ENCODE data around the gene AAMP.
"Not testable (repeated sequence)": the region's sequence is repeated elsewhere in the genome, so short reads cannot be mapped to it uniquely, and the experiment has no call there.

Gene AAMP

GRCh38 chr2:218269900-218270720 is at the start of gene AAMP, which contains the start of gene PNKD:
Gene AAMP (minus strand): TSS chr2:218270137. CDS start chr2:218270086, 51 bp downstream.
Gene PNKD (plus strand): TSS chr2:218270519. CDS start chr2:218270536, 17 bp downstream.
- peak; percentile 99 for DNase-seq (ENCODE audit: low read depth in 2 of 2)

- no peak for DNase-seq (ENCODE audit: low read depth in 2 of 2)
These were observed 48.3 kb upstream of the AAMP start for GRCh38 chr2:218318241-218318640.

- no peak for DNase-seq (ENCODE audit: low read depth in 2 of 2)
These were observed 47.9 kb upstream of the AAMP start for GRCh38 chr2:218317835-218318234.

GRCh38 chr2:218317303-218317630 is 47.3 kb upstream of the AAMP start:
- DNase-seq (ENCODE audit: low read depth in 2 of 2) = no peak

GRCh38 chr2:218315397-218315796 is 45.5 kb upstream of the AAMP start:
- DNase-seq (ENCODE audit: low read depth in 2 of 2) = no peak

- not testable (repeated sequence) for DNase-seq (ENCODE audit: low read depth in 2 of 2)
These were observed 44.8 kb upstream of the AAMP start for GRCh38 chr2:218314764-218315163.

- DNase-seq (ENCODE audit: low read depth in 2 of 2) = no peak
These were observed 43.4 kb upstream of the AAMP start for GRCh38 chr2:218313356-218313755.

- no peak for DNase-seq (ENCODE audit: low read depth in 2 of 2)
These were observed 42.4 kb upstream of the AAMP start for GRCh38 chr2:218312267-218312756.

GRCh38 chr2:218311541-218312266 is 41.8 kb upstream of the AAMP start:
- not testable (repeated sequence) for DNase-seq (ENCODE audit: low read depth in 2 of 2)

- DNase-seq (ENCODE audit: low read depth in 2 of 2) = no peak
These were observed 41.1 kb upstream of the AAMP start for GRCh38 chr2:218310853-218311540.

GRCh38 chr2:218307415-218308090 is 37.6 kb upstream of the AAMP start:
- DNase-seq (ENCODE audit: low read depth in 2 of 2) = no peak

- DNase-seq (ENCODE audit: low read depth in 2 of 2) = no peak
These were observed 36.4 kb upstream of the AAMP start for GRCh38 chr2:218306184-218306920.

- DNase-seq (ENCODE audit: low read depth in 2 of 2) = no peak
These were observed 35.4 kb upstream of the AAMP start for GRCh38 chr2:218305383-218305782.

GRCh38 chr2:218301176-218301819 is 31.4 kb upstream of the AAMP start:
- peak; percentile 40 to 53 for DNase-seq (ENCODE audit: low read depth in 2 of 2)

GRCh38 chr2:218300141-218300540 is 30.2 kb upstream of the AAMP start:
- DNase-seq (ENCODE audit: low read depth in 2 of 2) = no peak

- DNase-seq (ENCODE audit: low read depth in 2 of 2) = no peak
These were observed 28.5 kb upstream of the AAMP start for GRCh38 chr2:218298314-218298875.

GRCh38 chr2:218296847-218297246 is 26.9 kb upstream of the AAMP start:
- no peak for DNase-seq (ENCODE audit: low read depth in 2 of 2)

- DNase-seq (ENCODE audit: low read depth in 2 of 2) = no peak
These were observed 26.3 kb upstream of the AAMP start for GRCh38 chr2:218296200-218296599.

- no peak for DNase-seq (ENCODE audit: low read depth in 2 of 2)
These were observed 25.1 kb upstream of the AAMP start for GRCh38 chr2:218295029-218295428.

- no peak for DNase-seq (ENCODE audit: low read depth in 2 of 2)
These were observed 24.6 kb upstream of the AAMP start for GRCh38 chr2:218294430-218295022.

Measured in fibroblast of skin of left biceps (primary cell).